ENCODE data around the gene AK2. TPM values are rescaled to one million over a fixed set of nuclear protein-coding genes. Genes with fewer than 3 reads are reported as not detected.

The AK2 gene
- total RNA-seq, 2 donors from 2014 or later, result 114 to 118 TPM

GRCh38 chr1:33050221-33051076 is 13.8 kb upstream of the AK2 start:
- no peak overlapping the region for H3K4me3 ChIP-seq (ENCODE audit: low read length)
- H3K36me3 Mint-ChIP-seq (ENCODE audit: low read depth), result peaks cover 4% of the 10 kb centered on the region
- H3K27me3 ChIP-seq (ENCODE audit: control insufficient read depth, insufficient read depth, low read length, poor library complexity, severe bottlenecking), result no peaks in the 10 kb centered on the region
- no peak overlapping the region for H3K27ac ChIP-seq (ENCODE audit: low read depth, low read length)
- no peaks in the 10 kb centered on the region for H3K27me3 Mint-ChIP-seq (ENCODE audit: insufficient read depth)
- H3K4me1 ChIP-seq (ENCODE audit: control insufficient read depth, insufficient read depth, low read length), result no peaks in the 10 kb centered on the region
- H3K9me3 Mint-ChIP-seq, result peaks cover 23% of the 10 kb centered on the region
- peak; percentile 24 for TF ChIP-seq CTCF (conservative IDR thresholded peaks at IDR 0.05)
- DNase-seq, result no peak
- H3K9ac ChIP-seq (ENCODE audit: extremely low read depth, low read length, poor library complexity, severe bottlenecking), result no peak overlapping the region
- WGBS, 2 experiments (ENCODE audit: insufficient coverage in 1 of 2, insufficient read length in 1 of 2), result 94 to 100% methylated on average over 1 to 11 of the region's 17 CpGs
- no peak overlapping the region for H3K27ac Mint-ChIP-seq
- peaks cover 19% of the 10 kb centered on the region for H3K9me3 ChIP-seq (ENCODE audit: control insufficient read depth, low read length)
- H3K4me3 Mint-ChIP-seq, result no peak overlapping the region
- peaks cover 4% of the 10 kb centered on the region for H3K4me1 Mint-ChIP-seq
- H3K36me3 ChIP-seq (ENCODE audit: control insufficient read depth, insufficient read depth, low read length), result no peaks in the 10 kb centered on the region

- H3K4me1 Mint-ChIP-seq, result peaks cover 4% of the 10 kb centered on the region
- H3K27me3 Mint-ChIP-seq (ENCODE audit: insufficient read depth), result no peaks in the 10 kb centered on the region
- no peak overlapping the region for H3K27ac ChIP-seq (ENCODE audit: low read depth, low read length)
- WGBS, 2 experiments (ENCODE audit: insufficient coverage in 1 of 2, insufficient read length in 1 of 2), result 94 to 96% methylated on average over 6 to 7 of the region's 7 CpGs
- TF ChIP-seq CTCF (conservative IDR thresholded peaks at IDR 0.05), result no peak
- H3K4me3 Mint-ChIP-seq, result no peak overlapping the region
- no peaks in the 10 kb centered on the region for H3K36me3 ChIP-seq (ENCODE audit: control insufficient read depth, insufficient read depth, low read length)
- H3K27me3 ChIP-seq (ENCODE audit: control insufficient read depth, insufficient read depth, low read length, poor library complexity, severe bottlenecking), result no peaks in the 10 kb centered on the region
- no peak overlapping the region for H3K4me3 ChIP-seq (ENCODE audit: low read length)
- H3K36me3 Mint-ChIP-seq (ENCODE audit: low read depth), result peaks cover 2% of the 10 kb centered on the region
- H3K9me3 ChIP-seq (ENCODE audit: control insufficient read depth, low read length), result peaks cover 18% of the 10 kb centered on the region
- no peaks in the 10 kb centered on the region for H3K4me1 ChIP-seq (ENCODE audit: control insufficient read depth, insufficient read depth, low read length)
- DNase-seq, result no peak
- peaks cover 20% of the 10 kb centered on the region for H3K9me3 Mint-ChIP-seq
- no peak overlapping the region for H3K27ac Mint-ChIP-seq
- H3K9ac ChIP-seq (ENCODE audit: extremely low read depth, low read length, poor library complexity, severe bottlenecking), result no peak overlapping the region
These were observed 12.7 kb upstream of the AK2 start for GRCh38 chr1:33049371-33049770.

- Mint-ChIP-seq H3K9me3 (peaks cover 16% of the 10 kb centered on the region), H3K27ac (no peak overlapping the region), H3K4me1 (peaks cover 4% of the 10 kb centered on the region), H3K27me3 (ENCODE audit: insufficient read depth) (no peaks in the 10 kb centered on the region), H3K4me3 (no peak overlapping the region), H3K36me3 (ENCODE audit: low read depth) (peaks cover 1% of the 10 kb centered on the region)
- no peak overlapping the region for H3K27ac ChIP-seq (ENCODE audit: low read depth, low read length)
- H3K36me3 ChIP-seq (ENCODE audit: control insufficient read depth, insufficient read depth, low read length), result no peaks in the 10 kb centered on the region
- H3K9me3 ChIP-seq (ENCODE audit: control insufficient read depth, low read length), result peaks cover 8% of the 10 kb centered on the region
- no peaks in the 10 kb centered on the region for H3K4me1 ChIP-seq (ENCODE audit: control insufficient read depth, insufficient read depth, low read length)
- no peak for TF ChIP-seq CTCF (conservative IDR thresholded peaks at IDR 0.05)
- H3K4me3 ChIP-seq (ENCODE audit: low read length), result no peak overlapping the region
- 92 to 97% methylated on average over 3 of the region's 3 CpGs for WGBS, 2 experiments (ENCODE audit: insufficient coverage in 1 of 2, insufficient read length in 1 of 2)
- no peak overlapping the region for H3K9ac ChIP-seq (ENCODE audit: extremely low read depth, low read length, poor library complexity, severe bottlenecking)
- DNase-seq, result no peak
- no peaks in the 10 kb centered on the region for H3K27me3 ChIP-seq (ENCODE audit: control insufficient read depth, insufficient read depth, low read length, poor library complexity, severe bottlenecking)
These were observed 11.7 kb upstream of the AK2 start for GRCh38 chr1:33048426-33048825.
